Smooth muscle cell (in vitro differentiated cells): ENCODE measurements around the gene HIVEP1. TPM values are rescaled to one million over a fixed set of nuclear protein-coding genes. Genes with fewer than 3 reads are reported as not detected.
A peak's percentile ranks its signal among the peaks of the same experiment; 100 is the strongest.

Source experiments
- DNase-seq: peaks from one replicate; lab custom pipeline; 2025; ENCODE audit not compliant: unreplicated experiment; lab: John Stamatoyannopoulos, UW
- H2AFZ ChIP-seq: fragments of 200-600 bp; sonication (generic); 2 replicates; pipeline ENCODE4 v1.6.0; 2016; ENCODE audit warnings: antibody characterized with exemption, low read depth, mild to moderate bottlenecking
- H3F3A ChIP-seq: fragments of 200-600 bp; sonication (generic); 2 replicates; pipeline ENCODE4 v1.6.0; 2017; ENCODE audit warnings: antibody characterized with exemption, low read depth
- H3K27ac ChIP-seq: fragments of 200-600 bp; sonication (generic); 2 replicates; pipeline ENCODE4 v1.5.1; 2016; ENCODE audit warnings: low read depth, mild to moderate bottlenecking
- H3K27me3 ChIP-seq: fragments of 200-600 bp; sonication (generic); 2 replicates; pipeline ENCODE4 v1.6.1; 2016; ENCODE audit warnings: low read depth, mild to moderate bottlenecking
- H3K36me3 ChIP-seq: fragments of 200-600 bp; sonication (generic); 2 replicates; pipeline ENCODE4 v1.5.1; 2016; ENCODE audit warnings: low read depth
- H3K4me1 ChIP-seq: fragments of 200-600 bp; sonication (generic); 2 replicates; pipeline ENCODE4 v1.5.1; 2016; ENCODE audit warnings: low read depth
- H3K4me2 ChIP-seq: fragments of 200-600 bp; sonication (generic); 2 replicates; pipeline ENCODE4 v1.6.0; 2016; ENCODE audit warnings: mild to moderate bottlenecking
- H3K4me3 ChIP-seq: fragments of 200-600 bp; sonication (generic); 2 replicates; pipeline ENCODE4 v1.5.1; 2016; ENCODE audit warnings: mild to moderate bottlenecking
- H3K79me2 ChIP-seq: fragments of 200-600 bp; sonication (generic); 2 replicates; pipeline ENCODE4 v1.6.0; 2016; ENCODE audit warnings: low read depth, mild to moderate bottlenecking
- H3K9ac ChIP-seq: fragments of 200-600 bp; sonication (generic); 2 replicates; pipeline ENCODE4 v1.6.0; 2016; ENCODE audit warnings: low read depth
- H3K9me3 ChIP-seq: fragments of 200-600 bp; sonication (generic); replicated peaks from 2 replicates; pipeline ENCODE4 v1.5.1; 2016; ENCODE audit warnings: low read depth
- H4K20me1 ChIP-seq: fragments of 200-600 bp; sonication (generic); 2 replicates; pipeline ENCODE4 v1.6.0; 2016; ENCODE audit warnings: low read depth
- CTCF ChIP-seq: fragments of 200-600 bp; sonication (generic); IDR thresholded peaks from 2 replicates; pipeline ENCODE4 v1.5.1; 2017; ENCODE audit warnings: borderline replicate concordance, mild to moderate bottlenecking, antibody characterized with exemption; ENCODE audit not compliant: insufficient read depth, poor library complexity, severe bottlenecking
- WGBS: methylation state at CpG from one replicate; pipeline ENCODE4 v1.1.7; 2016; ENCODE audit warnings: low lambda C conversion rate; 5-methylcytosine and 5-hydroxymethylcytosine counted together
- polyA plus RNA-seq: library from polyadenylated mRNA; unstranded; fragments of >200 nt; fragmentation: Nextera tagmentation; extraction: Ambion mirVana; gene quantifications from 2 replicates; pipeline ENCODE4 v1.2.1, GENCODE V29; 2016
- total RNA-seq: library from RNA; depleted of rRNA; stranded (reverse); fragments of >200 nt; gene quantifications from 2 replicates; pipeline ENCODE4 v1.2.3, GENCODE V29; 2014

The HIVEP1 gene
- total and polyA plus RNA-seq, 2 experiments from 2014 or later, result 6.8 to 58.8 TPM

GRCh38 chr6:12008366-12009179 lies 3.5 kb upstream of the HIVEP1 start:
- no peaks in the 10 kb centered on the region for H3K27me3 ChIP-seq
- H3K9ac ChIP-seq, result peak overlapping the region; percentile 98
- H3K79me2 ChIP-seq, result peaks cover 7% of the 10 kb centered on the region
- peak overlapping the region; percentile 100 for H3K27ac ChIP-seq
- H4K20me1 ChIP-seq, result no peaks in the 10 kb centered on the region
- H3K4me2 ChIP-seq, result peak overlapping the region; percentile 89
- H3F3A ChIP-seq, result peaks cover 15% of the 10 kb centered on the region
- peaks cover 22% of the 10 kb centered on the region for H3K4me1 ChIP-seq
- peak; percentile 57 for DNase-seq
- peak overlapping the region; percentile 96 for H3K4me3 ChIP-seq
- WGBS, result under 1% methylated on average over 25 of the region's 60 CpGs
- no peaks in the 10 kb centered on the region for H3K36me3 ChIP-seq
- no peak for TF ChIP-seq CTCF
- no peaks in the 10 kb centered on the region for H3K9me3 ChIP-seq
- H2AFZ ChIP-seq, result peak overlapping the region; percentile 98

GRCh38 chr6:12009180-12009685 lies 2.9 kb upstream of the HIVEP1 start:
- peak overlapping the region; percentile 99 for H3K4me2 ChIP-seq
- peaks cover 15% of the 10 kb centered on the region for H3F3A ChIP-seq
- H3K27ac ChIP-seq, result peak overlapping the region; percentile 100
- no peak for DNase-seq
- TF ChIP-seq CTCF, result no peak
- 1% methylated on average over 8 of the region's 29 CpGs for WGBS
- H3K9me3 ChIP-seq, result no peaks in the 10 kb centered on the region
- H3K36me3 ChIP-seq, result no peaks in the 10 kb centered on the region
- H3K27me3 ChIP-seq, result no peaks in the 10 kb centered on the region
- H3K4me3 ChIP-seq, result peak overlapping the region; percentile 96
- peak overlapping the region; percentile 74 for H2AFZ ChIP-seq
- H3K79me2 ChIP-seq, result peaks cover 14% of the 10 kb centered on the region
- no peaks in the 10 kb centered on the region for H4K20me1 ChIP-seq
- peaks cover 28% of the 10 kb centered on the region for H3K4me1 ChIP-seq
- peak overlapping the region; percentile 98 for H3K9ac ChIP-seq

- Histone ChIP-seq H3K4me2 (peak overlapping the region; percentile 99), H3F3A (peaks cover 15% of the 10 kb centered on the region), H3K27ac (peak overlapping the region; percentile 100), H2AFZ (peak overlapping the region; percentile 84), H3K27me3 (no peaks in the 10 kb centered on the region), H3K36me3 (no peaks in the 10 kb centered on the region), H3K4me1 (peaks cover 30% of the 10 kb centered on the region), H3K9me3 (no peaks in the 10 kb centered on the region), H3K79me2 (peaks cover 22% of the 10 kb centered on the region), H3K9ac (peak overlapping the region; percentile 98), H3K4me3 (peak overlapping the region; percentile 96), H4K20me1 (peaks cover 5% of the 10 kb centered on the region)
- DNase-seq, result no peak
- no peak for TF ChIP-seq CTCF
- 10% methylated on average over 9 of the region's 9 CpGs for WGBS
Observed at GRCh38 chr6:12009876-12010634, 2.1 kb upstream of the HIVEP1 start.
